ENCODE data around the gene NHSL1.

NHSL1 gene

GRCh38 chr6:138396709-138397108 lies 102.6 kb downstream of the NHSL1 start:
- no peak for DNase-seq (ENCODE audit: low read depth)
- no peak for TF ChIP-seq CTCF (conservative IDR thresholded peaks at IDR 0.05; ENCODE audit: low read depth, low read length)
- no peak overlapping the region for H3K4me3 ChIP-seq (ENCODE audit: low read length)

- no peak overlapping the region for H3K4me3 ChIP-seq (ENCODE audit: low read length)
- no peak for DNase-seq (ENCODE audit: low read depth)
- no peak for TF ChIP-seq CTCF (conservative IDR thresholded peaks at IDR 0.05; ENCODE audit: low read depth, low read length)
These were observed 105.2 kb downstream of the NHSL1 start for GRCh38 chr6:138393871-138394783.

GRCh38 chr6:138389551-138389950 lies 109.7 kb downstream of the NHSL1 start:
- no peak for DNase-seq (ENCODE audit: low read depth)
- no peak overlapping the region for H3K4me3 ChIP-seq (ENCODE audit: low read length)
- no peak for TF ChIP-seq CTCF (conservative IDR thresholded peaks at IDR 0.05; ENCODE audit: low read depth, low read length)

GRCh38 chr6:138387577-138388368 lies 111.5 kb downstream of the NHSL1 start:
- no peak overlapping the region for H3K4me3 ChIP-seq (ENCODE audit: low read length)
- DNase-seq (ENCODE audit: low read depth), result no peak
- no peak for TF ChIP-seq CTCF (conservative IDR thresholded peaks at IDR 0.05; ENCODE audit: low read depth, low read length)

GRCh38 chr6:138386897-138387296 lies 112.4 kb downstream of the NHSL1 start:
- DNase-seq (ENCODE audit: low read depth), result no peak
- H3K4me3 ChIP-seq (ENCODE audit: low read length), result no peak overlapping the region
- TF ChIP-seq CTCF (conservative IDR thresholded peaks at IDR 0.05; ENCODE audit: low read depth, low read length), result no peak

- H3K4me3 ChIP-seq (ENCODE audit: low read length), result no peak overlapping the region
- no peak for DNase-seq (ENCODE audit: low read depth)
- no peak for TF ChIP-seq CTCF (conservative IDR thresholded peaks at IDR 0.05; ENCODE audit: low read depth, low read length)
These were observed 115.5 kb downstream of the NHSL1 start for GRCh38 chr6:138383776-138384175.

Measured in retinal pigment epithelial cell (primary cell).